ENCODE measurements around the gene PDXK.

DNA sequence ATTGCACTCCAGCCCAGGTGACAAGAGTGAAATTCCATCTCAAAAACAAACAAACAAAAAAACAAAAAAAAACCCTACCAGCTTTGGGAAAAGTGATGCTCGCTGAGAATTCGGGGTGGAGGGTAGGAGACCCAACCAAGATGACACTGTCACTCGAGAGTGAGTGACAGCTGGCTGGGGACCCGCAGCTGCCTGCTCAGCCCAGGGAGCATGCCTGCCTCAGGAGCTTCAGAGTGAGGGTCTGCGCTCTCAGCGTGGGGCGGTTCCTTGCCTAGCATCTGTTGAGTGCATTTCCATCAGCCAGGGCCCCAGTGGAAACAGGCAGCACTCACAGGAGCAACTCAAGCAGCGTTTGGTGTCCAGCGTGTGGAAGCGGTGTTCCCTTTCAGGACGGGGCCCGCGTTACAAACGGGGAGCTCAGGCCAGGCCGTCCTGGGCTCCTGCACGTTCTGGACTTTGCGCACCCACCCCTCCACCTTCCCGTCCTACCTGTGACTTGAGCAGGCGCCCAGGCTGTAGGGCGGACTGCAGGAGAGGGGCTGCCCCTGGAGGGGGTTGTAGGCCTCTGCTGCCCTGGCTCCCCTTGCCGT, 51.2 kb downstream of the PDXK start:
- TF ChIP-seq, protein P1, sequence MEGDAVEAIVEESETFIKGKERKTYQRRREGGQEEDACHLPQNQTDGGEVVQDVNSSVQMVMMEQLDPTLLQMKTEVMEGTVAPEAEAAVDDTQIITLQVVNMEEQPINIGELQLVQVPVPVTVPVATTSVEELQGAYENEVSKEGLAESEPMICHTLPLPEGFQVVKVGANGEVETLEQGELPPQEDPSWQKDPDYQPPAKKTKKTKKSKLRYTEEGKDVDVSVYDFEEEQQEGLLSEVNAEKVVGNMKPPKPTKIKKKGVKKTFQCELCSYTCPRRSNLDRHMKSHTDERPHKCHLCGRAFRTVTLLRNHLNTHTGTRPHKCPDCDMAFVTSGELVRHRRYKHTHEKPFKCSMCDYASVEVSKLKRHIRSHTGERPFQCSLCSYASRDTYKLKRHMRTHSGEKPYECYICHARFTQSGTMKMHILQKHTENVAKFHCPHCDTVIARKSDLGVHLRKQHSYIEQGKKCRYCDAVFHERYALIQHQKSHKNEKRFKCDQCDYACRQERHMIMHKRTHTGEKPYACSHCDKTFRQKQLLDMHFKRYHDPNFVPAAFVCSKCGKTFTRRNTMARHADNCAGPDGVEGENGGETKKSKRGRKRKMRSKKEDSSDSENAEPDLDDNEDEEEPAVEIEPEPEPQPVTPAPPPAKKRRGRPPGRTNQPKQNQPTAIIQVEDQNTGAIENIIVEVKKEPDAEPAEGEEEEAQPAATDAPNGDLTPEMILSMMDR (IDR thresholded peaks at IDR 0.05) = no peak
- TF ChIP-seq POLR2A (IDR thresholded peaks at IDR 0.05) = no peak

Data from uterus (tissue), 2 donors.